Left renal cortex interstitium (tissue), 4 donors: ENCODE measurements around the gene NCBP3. TPM values are rescaled to one million over a fixed set of nuclear protein-coding genes. Genes with fewer than 3 reads are reported as not detected.
"Not testable (repeated sequence)": the region's sequence is repeated elsewhere in the genome, so short reads cannot be mapped to it uniquely, and the experiment has no call there.

Experiments
- DNase-seq, 4 donors: peaks; one replicate each; pipeline ENCODE4 v3.0.0-alpha.2; 2013; ENCODE audit warnings: low read depth in 4 of 4, low spot score in 2 of 4, missing footprints in 1 of 4
- polyA plus RNA-seq, 4 donors: library from polyadenylated mRNA; unstranded; fragments of 120-200 nt; gene quantifications; one replicate each; pipeline ENCODE4 v1.2.1, GENCODE V29; 2013; ENCODE audit not compliant: insufficient read length in 4 of 4

Gene NCBP3
- polyA plus RNA-seq, 4 donors, result 61.1 to 134 (median 88.8) TPM

- DNase-seq, result no peak
Observed at GRCh38 chr17:3848229-3848835, 2.3 kb upstream of the NCBP3 start.

- no peak for DNase-seq
Observed at GRCh38 chr17:3847165-3847670, 1.2 kb upstream of the NCBP3 start.

- no peak for DNase-seq
Observed at GRCh38 chr17:3846437-3847164, 555 bp upstream of the NCBP3 start.

GRCh38 chr17:3845291-3845620 is 790 bp downstream of the NCBP3 start:
- DNase-seq, result peak in 2 of 4 donors; percentile 13 to 18

GRCh38 chr17:3844556-3844955 is 1.5 kb downstream of the NCBP3 start:
- DNase-seq, result not testable (repeated sequence)

GRCh38 chr17:3843935-3844516 is 2.0 kb downstream of the NCBP3 start:
- DNase-seq, result no peak

GRCh38 chr17:3838206-3838605 is 7.8 kb downstream of the NCBP3 start:
- DNase-seq, result no peak

GRCh38 chr17:3836551-3836950 is 9.5 kb downstream of the NCBP3 start:
- DNase-seq, result no peak

GRCh38 chr17:3835410-3836229 is 10.4 kb downstream of the NCBP3 start:
- no peak for DNase-seq

GRCh38 chr17:3834811-3835210 is 11.2 kb downstream of the NCBP3 start:
- no peak for DNase-seq

GRCh38 chr17:3828852-3829232 is 17.2 kb downstream of the NCBP3 start:
- no peak for DNase-seq

- DNase-seq, result no peak
Observed at GRCh38 chr17:3828151-3828851, 17.7 kb downstream of the NCBP3 start.

- DNase-seq, result no peak
Observed at GRCh38 chr17:3827124-3827773, 18.8 kb downstream of the NCBP3 start.

GRCh38 chr17:3826191-3826590 is 19.9 kb downstream of the NCBP3 start:
- no peak for DNase-seq

- DNase-seq, result no peak
Observed at GRCh38 chr17:3821101-3821500, 24.9 kb downstream of the NCBP3 start.

GRCh38 chr17:3818786-3819185 is 27.3 kb downstream of the NCBP3 start:
- no peak for DNase-seq

GRCh38 chr17:3817851-3818605 is 28.0 kb downstream of the NCBP3 start:
- no peak for DNase-seq

- no peak for DNase-seq
Observed at GRCh38 chr17:3815925-3816324, 30.1 kb downstream of the NCBP3 start.

- no peak for DNase-seq
Observed at GRCh38 chr17:3815122-3815521, 30.9 kb downstream of the NCBP3 start.
